HFFc6 (cell line): Measurements from ENCODE around the gene MEIOC. TPM values are rescaled to one million over a fixed set of nuclear protein-coding genes. Genes with fewer than 3 reads are reported as not detected.

ENCODE experiments used
- DNase-seq: peaks from one replicate; pipeline ENCODE4 v3.0.0-alpha.2; 2018
- H3K27ac Mint-ChIP-seq: 2 replicates; pipeline ENCODE4 v1.8.0; 2020; ENCODE audit warnings: mild to moderate bottlenecking, mixed read lengths
- H3K27me3 Mint-ChIP-seq: 2 replicates; pipeline ENCODE4 v1.8.0; 2021; ENCODE audit warnings: mild to moderate bottlenecking, moderate library complexity, mixed read lengths; ENCODE audit not compliant: insufficient read depth
- H3K36me3 Mint-ChIP-seq: 2 replicates; pipeline ENCODE4 v1.8.0; 2021; ENCODE audit warnings: low read depth, mixed read lengths
- H3K4me1 Mint-ChIP-seq: 2 replicates; pipeline ENCODE4 v1.8.0; 2020; ENCODE audit warnings: low read depth, mixed read lengths
- H3K4me3 Mint-ChIP-seq: 2 replicates; pipeline ENCODE4 v1.8.0; 2020; ENCODE audit warnings: mild to moderate bottlenecking, moderate library complexity, mixed read lengths
- H3K9me3 Mint-ChIP-seq: 2 replicates; pipeline ENCODE4 v1.8.0; 2020; ENCODE audit warnings: mild to moderate bottlenecking, mixed read lengths
- total RNA-seq, 6 experiments: library from RNA; stranded (reverse); fragmentation: NEBNext Ultra II Directional; extraction: Animal tissue kit (Norgen Biotek cat#: 25700); gene quantifications; 2 replicates in 1 of 6; 3 replicates in 5 of 6; pipeline ENCODE4 v1.2.3, GENCODE V29; 2021
- TF ChIP-seq, protein P1 (sequence below): fragments of 200-600 bp; sonication (generic); IDR thresholded peaks from 2 replicates; pipeline ENCODE4 v1.5.0; 2021; ENCODE audit warnings: antibody characterized with exemption, mild to moderate bottlenecking

MEIOC gene
- total RNA-seq, 6 experiments from 2014 or later: 0.09 to 0.14 TPM; not detected in 4

DNA sequence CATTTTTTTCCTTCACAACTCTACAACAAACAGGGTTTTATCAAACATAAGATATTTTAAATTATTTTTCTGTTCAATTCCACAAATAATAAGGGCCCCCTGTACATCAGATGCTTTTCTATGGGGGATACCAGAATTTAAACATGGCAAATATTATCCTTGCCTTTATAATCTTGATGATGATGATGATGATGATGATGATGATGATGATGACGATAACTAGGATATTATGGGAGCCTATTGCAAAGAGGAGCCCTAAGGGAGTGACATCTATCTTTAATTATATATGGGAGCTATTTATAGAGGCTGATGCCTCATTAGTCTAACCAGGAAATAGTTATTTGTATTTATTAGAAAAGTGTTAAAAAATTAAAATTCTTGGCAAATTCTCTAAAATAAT is 6.8 kb downstream of the MEIOC start:
- Mint-ChIP-seq H3K9me3 (no peaks in the 10 kb centered on the region), H3K4me3 (no peak overlapping the region), H3K27me3 (no peaks in the 10 kb centered on the region), H3K36me3 (no peaks in the 10 kb centered on the region), H3K4me1 (peaks cover 7% of the 10 kb centered on the region; the same call in 1 of the 2 replicates), H3K27ac (no peak overlapping the region)
- DNase-seq: no peak
- TF ChIP-seq, protein P1, sequence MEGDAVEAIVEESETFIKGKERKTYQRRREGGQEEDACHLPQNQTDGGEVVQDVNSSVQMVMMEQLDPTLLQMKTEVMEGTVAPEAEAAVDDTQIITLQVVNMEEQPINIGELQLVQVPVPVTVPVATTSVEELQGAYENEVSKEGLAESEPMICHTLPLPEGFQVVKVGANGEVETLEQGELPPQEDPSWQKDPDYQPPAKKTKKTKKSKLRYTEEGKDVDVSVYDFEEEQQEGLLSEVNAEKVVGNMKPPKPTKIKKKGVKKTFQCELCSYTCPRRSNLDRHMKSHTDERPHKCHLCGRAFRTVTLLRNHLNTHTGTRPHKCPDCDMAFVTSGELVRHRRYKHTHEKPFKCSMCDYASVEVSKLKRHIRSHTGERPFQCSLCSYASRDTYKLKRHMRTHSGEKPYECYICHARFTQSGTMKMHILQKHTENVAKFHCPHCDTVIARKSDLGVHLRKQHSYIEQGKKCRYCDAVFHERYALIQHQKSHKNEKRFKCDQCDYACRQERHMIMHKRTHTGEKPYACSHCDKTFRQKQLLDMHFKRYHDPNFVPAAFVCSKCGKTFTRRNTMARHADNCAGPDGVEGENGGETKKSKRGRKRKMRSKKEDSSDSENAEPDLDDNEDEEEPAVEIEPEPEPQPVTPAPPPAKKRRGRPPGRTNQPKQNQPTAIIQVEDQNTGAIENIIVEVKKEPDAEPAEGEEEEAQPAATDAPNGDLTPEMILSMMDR: no peak

GRCh38 chr17:44664867-44665266 is 8.6 kb downstream of the MEIOC start:
- Mint-ChIP-seq H3K36me3 (no peaks in the 10 kb centered on the region), H3K27ac (no peak overlapping the region), H3K9me3 (no peaks in the 10 kb centered on the region), H3K4me1 (peaks cover 7% of the 10 kb centered on the region; the same call in 1 of the 2 replicates), H3K27me3 (no peaks in the 10 kb centered on the region), H3K4me3 (no peak overlapping the region)
- TF ChIP-seq, protein P1: no peak
- no peak for DNase-seq

DNA sequence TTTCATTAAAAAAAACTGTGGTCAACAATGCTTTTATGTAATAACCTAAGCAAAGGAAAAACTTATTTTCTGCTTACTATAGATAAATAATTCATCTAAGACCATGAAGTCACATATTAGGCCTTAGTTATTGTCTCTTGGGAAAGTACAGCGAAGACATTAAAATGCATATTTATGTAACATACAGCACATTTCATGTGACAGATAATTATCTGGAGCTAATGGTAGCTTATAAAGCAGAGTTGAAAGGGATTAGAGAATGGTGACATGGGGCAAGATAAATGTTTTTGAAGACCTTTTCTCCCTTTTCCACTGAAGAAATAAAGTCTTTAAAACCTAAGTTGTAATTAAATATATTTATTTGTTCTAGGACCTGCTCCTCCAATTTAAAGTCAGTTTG is 9.7 kb downstream of the MEIOC start:
- Mint-ChIP-seq H3K9me3 (no peaks in the 10 kb centered on the region), H3K27ac (no peak overlapping the region), H3K27me3 (no peaks in the 10 kb centered on the region), H3K4me3 (no peak overlapping the region), H3K4me1 (peaks cover 7% of the 10 kb centered on the region; the same call in 1 of the 2 replicates), H3K36me3 (no peaks in the 10 kb centered on the region)
- TF ChIP-seq, protein P1: no peak
- DNase-seq: no peak

- TF ChIP-seq, protein P1: peak; percentile 85
- no peaks in the 10 kb centered on the region for H3K27me3 Mint-ChIP-seq
- H3K9me3 Mint-ChIP-seq: no peaks in the 10 kb centered on the region
- H3K36me3 Mint-ChIP-seq: no peaks in the 10 kb centered on the region
- H3K4me1 Mint-ChIP-seq: peaks cover 25% of the 10 kb centered on the region
- no peak overlapping the region for H3K4me3 Mint-ChIP-seq
- peak; percentile 13 for DNase-seq
- no peak overlapping the region for H3K27ac Mint-ChIP-seq
Observed at GRCh38 chr17:44672479-44673093, 16.3 kb downstream of the MEIOC start.

- peaks cover 3% of the 10 kb centered on the region; the same call in 1 of the 2 replicates for H3K36me3 Mint-ChIP-seq
- H3K27ac Mint-ChIP-seq: no peak overlapping the region
- H3K27me3 Mint-ChIP-seq: no peaks in the 10 kb centered on the region
- TF ChIP-seq, protein P1: no peak
- H3K9me3 Mint-ChIP-seq: no peaks in the 10 kb centered on the region
- H3K4me1 Mint-ChIP-seq: peaks cover 34% of the 10 kb centered on the region
- DNase-seq: no peak
- H3K4me3 Mint-ChIP-seq: no peak overlapping the region
Observed at GRCh38 chr17:44673893-44674292, 17.6 kb downstream of the MEIOC start.
